ENCODE data around the gene SEC14L6.

SEC14L6 gene

GRCh38 chr22:30535182-30535581 lies 11.4 kb downstream of the SEC14L6 start:
- DNase-seq (ENCODE audit: low spot score): no peak

- no peak for DNase-seq (ENCODE audit: low spot score)
Observed at GRCh38 chr22:30531651-30532608, 14.6 kb downstream of the SEC14L6 start.

DNA sequence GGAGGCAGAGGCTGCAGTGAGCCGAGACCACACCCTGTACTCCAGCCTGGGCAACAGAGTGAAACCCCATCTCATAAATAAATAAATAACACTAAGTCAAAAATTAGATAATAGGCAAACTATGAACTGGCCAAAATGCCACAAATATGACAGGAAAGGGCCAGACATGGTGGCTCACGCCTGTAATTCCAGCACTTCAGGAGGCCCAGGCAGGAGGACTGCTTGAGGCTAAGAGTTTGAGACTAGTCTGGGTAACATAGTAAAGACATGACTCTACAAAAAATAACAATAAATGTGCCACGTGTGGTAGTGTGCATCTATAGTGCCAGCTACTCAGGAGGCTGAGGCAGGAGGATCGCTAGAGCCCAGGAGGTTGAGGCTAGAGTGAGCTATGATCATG lies 19.9 kb downstream of the SEC14L6 start:
- no peak for DNase-seq (ENCODE audit: low spot score)

DNA sequence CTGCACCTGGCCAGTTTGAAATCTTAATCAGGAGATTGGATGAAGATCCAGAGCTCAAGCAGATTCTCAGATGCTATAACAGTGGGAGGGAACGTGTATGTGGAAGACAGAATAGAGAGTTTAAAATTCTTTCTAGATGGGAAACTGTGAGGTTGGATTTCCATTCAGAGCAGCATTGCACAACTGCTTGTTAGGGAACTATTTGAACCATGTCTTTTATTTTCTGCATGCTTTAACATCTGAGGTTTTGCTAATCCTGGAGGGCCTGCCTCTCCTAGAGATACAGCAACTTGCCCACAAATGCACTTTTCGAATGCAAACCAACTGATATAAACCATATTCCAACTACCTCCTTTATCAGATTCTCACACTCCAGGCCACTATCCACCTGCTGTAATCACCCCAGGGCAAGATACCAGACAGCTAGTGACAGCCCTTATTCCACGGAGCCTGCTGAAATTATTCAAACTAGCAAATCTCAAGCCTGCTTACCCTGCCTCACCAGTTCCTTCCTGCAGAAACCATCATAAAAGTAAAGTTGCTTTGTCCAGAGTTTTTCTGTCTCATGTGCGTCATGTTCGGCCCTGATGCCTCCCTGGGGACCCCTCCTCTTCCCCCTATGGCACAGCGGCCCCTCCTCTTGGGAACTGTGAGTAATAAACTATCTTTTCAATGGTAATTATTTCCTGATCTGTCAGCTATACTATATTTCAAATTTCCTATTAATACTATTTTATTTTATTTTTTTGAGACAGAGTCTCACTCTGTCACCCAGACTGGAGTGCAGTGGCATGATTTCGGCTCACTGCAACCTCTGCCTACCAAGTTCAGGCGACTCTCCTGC lies 22.7 kb downstream of the SEC14L6 start:
- DNase-seq (ENCODE audit: low spot score): no peak

DNA sequence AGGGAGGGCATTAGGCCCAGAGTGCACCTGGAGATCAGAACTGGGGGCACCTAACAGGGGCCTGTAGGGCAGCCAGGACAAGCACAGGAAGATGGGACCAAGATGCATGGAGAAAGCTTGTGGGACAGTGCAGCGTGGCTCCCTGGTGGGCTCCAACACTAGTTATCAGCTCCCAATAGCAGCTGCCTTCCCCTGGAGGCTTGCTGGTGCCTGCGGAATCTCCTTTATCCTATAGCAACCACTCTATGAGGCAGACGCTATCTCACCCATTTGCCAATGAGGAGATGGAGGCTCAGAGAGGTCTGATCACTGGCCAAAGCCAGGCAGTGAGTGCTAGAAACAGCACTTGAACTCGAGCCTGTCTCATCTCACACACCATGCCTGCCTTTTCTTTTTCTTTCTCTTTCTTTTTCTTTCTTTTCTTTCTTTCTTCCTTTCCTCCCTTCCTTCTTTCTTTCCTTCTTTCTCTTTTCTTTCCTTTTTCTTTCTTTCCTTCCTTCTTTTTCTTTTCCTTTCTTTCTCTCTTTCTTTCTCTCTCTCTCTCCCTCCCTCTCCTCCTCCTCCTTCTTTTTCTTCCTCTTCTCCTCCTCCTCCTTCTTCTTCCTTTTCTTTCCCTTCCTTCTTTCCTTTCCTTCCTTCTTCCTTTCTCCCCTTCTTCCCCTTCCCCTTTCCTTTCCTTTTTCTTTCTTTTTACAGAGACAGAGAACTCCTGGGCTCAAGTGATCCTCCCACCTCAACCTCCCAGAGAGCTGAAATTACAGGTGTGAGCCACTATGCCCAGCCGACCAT lies 25.0 kb downstream of the SEC14L6 start:
- no peak for DNase-seq (ENCODE audit: low spot score)

GRCh38 chr22:30519842-30520425 lies 26.6 kb downstream of the SEC14L6 start:
- DNase-seq (ENCODE audit: low spot score): no peak

DNA sequence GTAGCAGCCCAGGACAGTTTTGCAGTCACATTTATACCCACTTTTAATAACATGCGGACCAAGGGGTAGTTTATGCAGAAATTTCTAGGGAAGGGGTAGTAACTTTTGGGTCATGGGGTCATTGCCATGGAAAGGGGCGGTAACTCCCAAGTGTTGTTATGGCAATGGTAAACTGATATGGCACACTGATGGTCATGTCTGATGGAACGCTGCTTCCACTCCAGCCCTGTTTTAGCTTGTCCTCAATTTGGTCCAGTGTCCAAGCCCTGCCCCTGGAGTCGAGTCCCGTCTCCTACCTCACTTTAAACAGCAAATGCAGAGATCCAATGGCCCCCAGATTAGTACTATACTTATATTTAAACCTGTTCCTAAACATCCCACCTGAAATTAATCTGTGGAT lies 29.8 kb downstream of the SEC14L6 start:
- no peak for DNase-seq (ENCODE audit: low spot score)

- no peak for DNase-seq (ENCODE audit: low spot score)
Observed at GRCh38 chr22:30516273-30516672, 30.3 kb downstream of the SEC14L6 start.

DNA sequence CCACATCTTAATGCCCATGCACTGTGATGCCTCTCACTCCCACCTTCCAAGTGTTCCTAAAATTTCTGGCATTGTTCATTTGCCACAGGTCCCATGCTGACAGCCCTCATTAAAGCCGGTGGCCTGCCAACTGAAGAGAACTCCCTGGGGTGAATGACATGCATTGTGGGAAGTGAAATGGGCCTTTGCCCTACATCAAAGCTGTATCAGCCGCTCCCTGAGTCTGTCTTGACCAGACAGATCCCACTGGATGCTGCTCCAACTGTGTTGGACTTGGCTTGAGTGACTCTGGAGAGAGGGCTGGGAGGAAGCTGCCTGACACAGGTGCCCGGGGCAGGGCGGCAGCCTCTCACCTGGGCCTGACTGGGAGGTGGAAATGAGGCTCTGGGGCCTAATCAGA lies 32.3 kb downstream of the SEC14L6 start:
- no peak for DNase-seq (ENCODE audit: low spot score)

- no peak for DNase-seq (ENCODE audit: low spot score)
Observed at GRCh38 chr22:30513462-30513861, 33.1 kb downstream of the SEC14L6 start.

DNA sequence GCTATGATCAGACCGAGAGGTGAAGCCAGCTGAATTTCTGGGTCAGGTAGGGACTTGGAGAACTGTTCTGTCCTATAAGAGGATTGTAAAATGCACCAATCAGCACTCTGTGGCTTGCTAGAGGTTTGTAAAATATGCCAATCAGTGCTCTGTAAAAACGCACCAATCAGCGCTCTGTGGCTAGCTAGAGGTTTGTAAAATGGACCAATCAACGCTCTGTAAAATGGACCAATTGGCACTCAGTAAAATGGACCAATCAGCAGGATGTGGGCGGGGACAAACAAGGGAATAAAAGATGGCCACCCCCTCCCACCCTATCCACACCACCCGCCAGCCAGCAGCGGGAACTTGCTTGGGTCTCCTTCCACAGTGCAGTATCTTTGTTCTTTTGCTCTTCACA lies 34.6 kb downstream of the SEC14L6 start:
- DNase-seq (ENCODE audit: low spot score): no peak

DNA sequence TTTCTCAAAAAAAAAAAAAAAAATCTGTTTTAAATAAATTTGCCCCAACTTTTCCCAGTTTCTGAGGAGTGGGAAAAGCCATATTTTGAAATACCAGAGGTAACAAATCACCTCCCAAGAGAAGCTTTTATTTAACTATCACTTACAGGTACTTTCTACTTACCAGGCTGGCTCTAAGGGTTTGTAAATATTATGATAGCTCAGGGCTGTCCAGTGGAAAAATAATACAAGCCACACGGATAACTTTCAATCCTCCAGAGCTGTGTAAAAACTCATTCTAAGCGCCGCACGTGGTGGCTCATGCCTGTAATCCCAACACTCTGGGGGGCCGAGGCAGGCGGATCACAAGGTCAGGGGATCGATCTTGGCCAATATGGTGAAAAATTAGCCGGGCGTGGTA lies 35.4 kb downstream of the SEC14L6 start:
- DNase-seq (ENCODE audit: low spot score): no peak

GRCh38 chr22:30508216-30508615 lies 38.3 kb downstream of the SEC14L6 start:
- no peak for DNase-seq (ENCODE audit: low spot score)

GRCh38 chr22:30507670-30508069 lies 38.9 kb downstream of the SEC14L6 start:
- no peak for DNase-seq (ENCODE audit: low spot score)

DNA sequence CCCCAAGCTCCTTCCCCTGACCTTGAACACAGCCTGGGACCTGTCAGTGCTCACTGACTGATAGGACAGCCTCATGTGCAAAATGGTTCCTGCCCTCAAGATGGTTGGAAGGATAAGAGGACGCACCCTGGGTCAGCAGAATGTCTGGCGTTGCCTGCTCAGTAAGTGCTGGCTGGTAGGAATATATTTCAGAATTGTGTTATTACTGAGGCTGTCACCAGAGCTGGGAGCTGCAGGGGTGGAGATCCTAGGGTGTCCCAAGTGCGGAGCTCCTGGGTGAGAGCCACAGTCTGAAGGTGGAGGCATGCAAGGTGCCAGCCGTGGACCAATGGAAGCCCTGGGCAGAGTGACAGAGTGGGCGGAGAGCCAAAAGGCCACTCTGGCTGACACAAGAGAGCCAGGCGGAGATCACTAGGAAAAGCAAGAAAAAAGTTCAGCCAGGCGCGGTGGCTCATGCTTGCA lies 40.0 kb downstream of the SEC14L6 start:
- no peak for DNase-seq (ENCODE audit: low spot score)

- DNase-seq (ENCODE audit: low spot score): no peak
Observed at GRCh38 chr22:30503551-30503950, 43.0 kb downstream of the SEC14L6 start.

DNA sequence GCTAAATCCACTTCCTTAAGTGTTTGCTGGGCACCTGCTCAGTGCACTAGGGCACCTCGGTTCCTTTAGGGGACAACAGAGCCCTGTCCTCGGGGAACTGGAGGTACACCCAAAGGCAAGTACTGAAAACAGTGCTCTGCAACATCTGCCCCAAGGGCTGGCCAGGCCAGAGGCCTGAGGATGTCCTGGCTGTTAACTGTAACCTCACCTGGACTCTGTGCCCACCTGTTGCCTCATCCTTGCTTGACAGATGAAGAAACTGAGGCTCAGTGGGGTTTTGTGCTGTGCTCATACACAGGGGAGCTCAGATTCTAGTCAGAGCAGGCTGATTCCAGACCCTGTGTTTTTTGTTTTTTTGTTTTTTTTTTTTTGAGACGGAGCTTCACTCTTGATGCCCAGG lies 43.6 kb downstream of the SEC14L6 start:
- no peak for DNase-seq (ENCODE audit: low spot score)

- DNase-seq (ENCODE audit: low spot score): no peak
Observed at GRCh38 chr22:30502153-30502552, 44.4 kb downstream of the SEC14L6 start.

- DNase-seq (ENCODE audit: low spot score): no peak
Observed at GRCh38 chr22:30500628-30501027, 45.9 kb downstream of the SEC14L6 start.

DNA sequence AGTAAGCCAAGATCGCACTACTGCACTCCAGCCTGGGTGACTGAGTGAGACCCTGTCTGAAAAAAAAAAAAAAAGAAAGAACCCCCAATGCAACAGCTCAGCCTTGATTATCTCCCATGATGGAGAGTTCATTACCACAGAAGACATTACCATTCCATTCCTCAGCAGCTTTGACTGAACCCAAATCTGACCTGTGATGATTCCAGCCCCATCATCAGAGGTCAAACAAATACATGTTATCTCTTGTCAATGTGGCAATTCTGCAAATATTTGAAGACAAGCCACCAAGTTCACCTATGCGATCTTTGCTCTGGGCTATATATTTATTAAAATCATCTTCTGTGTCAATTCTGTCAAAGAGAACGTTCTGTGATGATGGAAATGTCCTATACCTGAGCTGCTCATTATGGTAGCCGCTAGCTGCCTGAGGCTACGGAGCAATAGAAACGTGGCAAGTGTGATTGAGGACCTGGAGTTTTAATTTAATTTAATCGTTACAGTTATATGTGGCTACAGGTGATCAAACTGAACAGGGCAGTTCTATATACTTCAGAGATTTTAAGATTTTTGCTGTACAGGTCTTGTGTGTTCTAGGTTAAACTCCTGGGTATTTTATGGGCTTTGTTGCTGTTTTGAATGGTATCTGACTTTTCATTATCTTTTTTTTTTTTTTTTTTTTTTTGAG lies 48.9 kb downstream of the SEC14L6 start:
- DNase-seq (ENCODE audit: low spot score): no peak

Measured in hepatic stellate cell (primary cell).